ENCODE measurements around the gene MAGI2.
"Not testable (repeated sequence)": the region's sequence is repeated elsewhere in the genome, so short reads cannot be mapped to it uniquely, and the experiment has no call there.

Gene MAGI2

DNA sequence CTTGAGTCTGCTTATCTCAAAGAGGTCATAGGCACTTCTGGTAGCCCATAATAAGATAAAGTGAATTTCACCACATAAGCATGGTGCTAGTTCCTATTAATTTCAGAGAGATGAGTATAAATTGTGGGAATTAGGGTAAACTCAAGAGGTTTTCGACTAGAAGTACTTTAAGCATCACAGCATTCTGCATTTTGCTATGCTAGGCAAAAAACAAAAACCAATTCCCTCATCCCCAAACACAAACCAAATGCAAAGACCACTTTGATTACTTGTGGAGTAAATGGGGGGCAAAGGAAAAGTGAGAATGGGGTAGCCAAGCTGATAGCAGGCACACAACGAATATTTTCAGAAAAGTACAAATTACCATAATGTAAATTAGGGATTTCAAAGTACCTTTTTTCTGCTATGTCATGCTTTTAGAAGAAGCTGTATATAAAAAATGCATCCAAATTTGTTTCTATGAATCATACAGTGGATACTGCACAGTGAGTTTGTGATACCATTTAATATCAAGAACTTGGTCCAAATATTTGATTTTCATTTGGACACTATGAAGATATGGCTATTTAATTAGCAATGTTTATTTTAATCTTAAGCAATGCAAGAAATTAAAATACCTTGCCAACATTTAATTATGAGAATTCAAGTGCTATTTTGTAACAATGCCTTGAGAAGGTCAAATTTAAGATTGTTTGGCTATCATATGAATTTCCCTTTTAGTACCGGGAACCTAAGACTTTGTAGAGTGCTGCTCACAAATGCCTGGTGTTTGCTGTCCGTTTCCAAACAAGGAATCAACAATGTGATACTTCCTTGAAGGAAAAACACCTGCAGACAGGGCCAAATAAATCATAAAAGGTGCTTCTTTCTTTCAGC lies 1199.4 kb downstream of the MAGI2 start:
- H3K27ac ChIP-seq (ENCODE audit: low read depth, low read length), result no peak overlapping the region
- no peak overlapping the region for H3K9ac ChIP-seq (ENCODE audit: low read length)
- no peaks in the 10 kb centered on the region for H3K4me1 ChIP-seq (ENCODE audit: control insufficient read depth, insufficient read depth, low read length)
- H3K36me3 ChIP-seq (ENCODE audit: control insufficient read depth, insufficient read depth, low read length), result no peaks in the 10 kb centered on the region
- H3K9me3 ChIP-seq (ENCODE audit: control insufficient read depth, insufficient read depth, low read depth, low read length), result peaks cover under 1% of the 10 kb centered on the region; the same call in 1 of the 2 replicates
- H3K4me3 ChIP-seq (ENCODE audit: low read depth, low read length), result no peak overlapping the region
- no peaks in the 10 kb centered on the region for H3K27me3 ChIP-seq (ENCODE audit: control insufficient read depth, insufficient read depth, low read length)

DNA sequence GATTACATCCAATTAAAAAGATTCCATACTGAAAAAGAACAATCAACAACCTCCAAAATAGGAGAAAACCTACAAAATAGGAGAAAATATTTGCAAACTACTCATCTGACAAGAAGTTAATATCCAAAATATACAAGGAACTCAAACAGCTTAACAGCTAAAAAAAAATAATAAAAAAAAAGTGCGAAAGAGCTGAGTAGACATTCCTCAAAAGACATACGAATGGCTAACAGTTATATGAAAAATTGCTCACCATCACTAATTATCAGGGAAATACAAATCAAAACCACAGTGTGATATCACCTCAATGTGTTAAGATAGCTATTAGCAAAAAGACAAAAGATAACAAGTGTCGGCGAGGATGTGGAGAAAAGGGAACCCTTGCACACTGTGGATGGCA lies 1204.6 kb downstream of the MAGI2 start:
- H3K27me3 ChIP-seq (ENCODE audit: control insufficient read depth, insufficient read depth, low read length), result no peaks in the 10 kb centered on the region
- H3K9me3 ChIP-seq (ENCODE audit: control insufficient read depth, insufficient read depth, low read depth, low read length), result peaks cover 11% of the 10 kb centered on the region
- no peak overlapping the region for H3K9ac ChIP-seq (ENCODE audit: low read length)
- H3K4me3 ChIP-seq (ENCODE audit: low read depth, low read length), result no peak overlapping the region
- no peaks in the 10 kb centered on the region for H3K4me1 ChIP-seq (ENCODE audit: control insufficient read depth, insufficient read depth, low read length)
- no peaks in the 10 kb centered on the region for H3K36me3 ChIP-seq (ENCODE audit: control insufficient read depth, insufficient read depth, low read length)
- H3K27ac ChIP-seq (ENCODE audit: low read depth, low read length), result no peak overlapping the region

DNA sequence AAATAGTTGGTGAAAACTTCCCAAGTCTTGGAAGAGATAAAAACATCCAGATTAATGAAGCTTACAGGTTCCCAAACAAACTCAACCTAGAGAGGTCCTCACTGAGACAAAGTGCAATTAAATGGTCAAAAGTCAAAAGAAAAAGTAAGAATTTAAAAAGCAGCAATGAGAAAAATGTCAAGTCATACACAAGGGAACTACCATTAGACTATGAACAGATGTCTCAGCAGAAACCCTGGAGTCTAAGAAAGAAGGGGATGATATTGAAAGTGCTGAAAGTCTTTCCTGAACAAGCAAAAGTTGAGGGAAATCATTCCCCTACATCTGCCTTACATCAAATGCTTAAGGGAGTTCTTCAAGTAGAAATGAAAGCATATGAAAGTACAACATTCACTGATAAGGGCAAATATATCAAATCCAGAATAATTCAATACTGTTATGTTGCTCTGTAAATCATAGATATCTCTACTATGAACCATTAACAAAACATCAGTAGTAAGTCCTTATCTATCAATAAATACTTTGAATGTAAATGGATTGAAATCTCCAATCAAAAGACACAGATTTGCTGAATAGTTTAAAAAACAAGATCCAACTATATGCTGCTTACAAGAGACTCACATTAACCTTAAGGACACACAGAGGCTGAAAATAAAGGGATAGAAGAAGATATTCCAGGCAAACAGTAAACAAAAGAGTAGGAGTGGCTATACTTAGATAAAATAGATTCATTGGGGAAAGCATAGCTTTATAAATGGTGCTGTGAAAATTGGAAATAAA lies 1205.4 kb downstream of the MAGI2 start:
- H3K27me3 ChIP-seq (ENCODE audit: control insufficient read depth, insufficient read depth, low read length), result no peaks in the 10 kb centered on the region
- H3K4me1 ChIP-seq (ENCODE audit: control insufficient read depth, insufficient read depth, low read length), result no peaks in the 10 kb centered on the region
- H3K9me3 ChIP-seq (ENCODE audit: control insufficient read depth, insufficient read depth, low read depth, low read length), result peaks cover 11% of the 10 kb centered on the region
- no peaks in the 10 kb centered on the region for H3K36me3 ChIP-seq (ENCODE audit: control insufficient read depth, insufficient read depth, low read length)
- no peak overlapping the region for H3K9ac ChIP-seq (ENCODE audit: low read length)
- no peak overlapping the region for H3K4me3 ChIP-seq (ENCODE audit: low read depth, low read length)
- no peak overlapping the region for H3K27ac ChIP-seq (ENCODE audit: low read depth, low read length)

DNA sequence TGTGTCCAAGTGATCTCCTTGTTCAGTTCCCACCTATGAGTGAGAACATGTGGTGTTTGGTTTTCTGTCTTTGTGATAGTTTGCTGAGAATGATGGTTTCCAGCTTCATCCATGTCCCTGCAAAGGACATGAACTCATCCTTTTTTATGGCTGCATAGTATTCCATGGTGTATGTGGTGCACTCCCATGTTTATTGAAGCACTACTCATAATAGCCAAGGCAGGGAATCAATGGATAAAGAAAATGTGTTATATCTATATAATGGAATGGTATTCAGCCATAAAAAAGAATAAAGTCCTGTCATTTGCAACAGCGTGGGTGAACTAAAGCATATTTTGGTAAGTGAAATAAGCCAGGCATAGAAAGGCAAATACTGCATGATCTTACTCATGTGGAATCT lies 1213.3 kb downstream of the MAGI2 start:
- not testable (repeated sequence) for H3K9ac ChIP-seq (ENCODE audit: low read length); H3K9me3 ChIP-seq (ENCODE audit: control insufficient read depth, insufficient read depth, low read depth, low read length); H3K4me1 ChIP-seq (ENCODE audit: control insufficient read depth, insufficient read depth, low read length); H3K4me3 ChIP-seq (ENCODE audit: low read depth, low read length); H3K27ac ChIP-seq (ENCODE audit: low read depth, low read length); H3K27me3 ChIP-seq (ENCODE audit: control insufficient read depth, insufficient read depth, low read length); H3K36me3 ChIP-seq (ENCODE audit: control insufficient read depth, insufficient read depth, low read length)

DNA sequence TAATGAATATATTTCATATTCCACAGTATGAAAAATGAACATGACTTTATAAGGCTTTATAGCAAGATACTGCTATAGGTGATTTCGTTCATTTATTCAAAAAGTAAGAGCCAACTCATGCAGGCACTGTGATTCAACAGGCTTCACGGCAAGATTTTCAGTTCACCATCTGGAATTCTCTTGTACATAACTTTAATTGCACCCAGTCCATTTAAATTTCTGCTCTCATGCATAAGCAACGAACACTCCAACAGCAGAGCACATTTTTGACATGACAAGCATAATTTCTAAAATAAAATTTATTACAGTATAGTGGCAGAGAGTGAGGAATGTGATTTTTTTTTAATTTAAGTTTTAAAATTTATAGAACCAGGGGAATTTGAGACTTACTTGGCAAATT lies 1218.8 kb downstream of the MAGI2 start:
- no peak overlapping the region for H3K27ac ChIP-seq (ENCODE audit: low read depth, low read length)
- H3K4me3 ChIP-seq (ENCODE audit: low read depth, low read length), result no peak overlapping the region
- H3K9me3 ChIP-seq (ENCODE audit: control insufficient read depth, insufficient read depth, low read depth, low read length), result peaks cover 7% of the 10 kb centered on the region; the same call in 1 of the 2 replicates
- H3K36me3 ChIP-seq (ENCODE audit: control insufficient read depth, insufficient read depth, low read length), result no peaks in the 10 kb centered on the region
- H3K9ac ChIP-seq (ENCODE audit: low read length), result no peak overlapping the region
- H3K27me3 ChIP-seq (ENCODE audit: control insufficient read depth, insufficient read depth, low read length), result no peaks in the 10 kb centered on the region
- peaks cover 4% of the 10 kb centered on the region for H3K4me1 ChIP-seq (ENCODE audit: control insufficient read depth, insufficient read depth, low read length)

DNA sequence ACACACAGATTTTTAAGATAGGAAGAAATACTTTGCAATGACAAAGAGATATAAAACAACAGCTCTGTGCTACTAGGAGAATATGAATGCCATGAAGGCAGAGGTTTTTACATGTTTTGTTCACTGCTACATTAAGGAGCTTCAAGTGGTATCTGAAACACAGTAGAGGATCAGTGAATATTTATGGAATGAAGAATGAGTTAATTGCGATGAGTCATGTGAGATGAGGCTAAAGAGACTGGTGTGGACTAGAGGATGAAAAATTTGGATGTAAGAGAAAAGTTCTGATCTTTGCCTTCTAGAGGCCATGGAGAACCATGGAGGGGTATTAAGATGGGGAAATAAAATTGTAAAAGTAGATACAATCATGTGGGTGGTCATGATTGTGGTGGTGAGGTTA lies 1220.7 kb downstream of the MAGI2 start:
- no peak overlapping the region for H3K4me3 ChIP-seq (ENCODE audit: low read depth, low read length)
- no peak overlapping the region for H3K27ac ChIP-seq (ENCODE audit: low read depth, low read length)
- H3K4me1 ChIP-seq (ENCODE audit: control insufficient read depth, insufficient read depth, low read length), result peaks cover 4% of the 10 kb centered on the region
- H3K9ac ChIP-seq (ENCODE audit: low read length), result no peak overlapping the region
- H3K27me3 ChIP-seq (ENCODE audit: control insufficient read depth, insufficient read depth, low read length), result no peaks in the 10 kb centered on the region
- H3K9me3 ChIP-seq (ENCODE audit: control insufficient read depth, insufficient read depth, low read depth, low read length), result peaks cover 7% of the 10 kb centered on the region; the same call in 1 of the 2 replicates
- no peaks in the 10 kb centered on the region for H3K36me3 ChIP-seq (ENCODE audit: control insufficient read depth, insufficient read depth, low read length)

DNA sequence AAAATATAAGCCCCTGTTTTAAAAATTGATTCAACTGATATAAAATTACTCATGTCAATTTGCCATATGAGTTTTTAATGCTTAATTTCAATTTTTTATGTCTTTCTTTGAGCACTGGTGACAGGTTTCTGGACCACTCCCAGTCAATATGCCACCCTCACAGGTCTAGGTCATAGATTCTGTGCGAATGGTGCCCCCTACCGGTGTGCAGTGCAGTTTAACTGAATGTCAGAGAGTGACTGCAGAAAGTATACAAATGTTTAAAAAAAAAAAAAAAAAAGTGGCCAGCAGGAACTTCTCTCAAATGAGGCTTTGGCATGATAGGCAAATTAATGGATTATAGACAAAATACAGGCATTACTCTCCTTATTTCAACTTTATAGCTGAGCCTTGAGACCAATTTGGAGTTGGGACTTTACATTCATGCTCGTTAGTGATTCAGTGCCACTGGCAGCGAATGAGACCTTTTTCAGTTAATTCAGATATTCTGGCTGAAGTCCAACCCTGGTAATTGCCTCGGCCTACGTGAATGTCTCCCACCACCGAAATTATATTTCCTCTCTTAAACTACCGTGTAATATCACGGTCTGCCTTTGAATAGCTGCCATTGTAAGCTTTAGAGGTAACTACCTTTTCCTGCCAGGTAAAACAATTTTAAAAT lies 1227.3 kb downstream of the MAGI2 start:
- H3K4me3 ChIP-seq (ENCODE audit: low read depth, low read length), result no peak overlapping the region
- no peaks in the 10 kb centered on the region for H3K9me3 ChIP-seq (ENCODE audit: control insufficient read depth, insufficient read depth, low read depth, low read length)
- no peaks in the 10 kb centered on the region for H3K36me3 ChIP-seq (ENCODE audit: control insufficient read depth, insufficient read depth, low read length)
- H3K4me1 ChIP-seq (ENCODE audit: control insufficient read depth, insufficient read depth, low read length), result no peaks in the 10 kb centered on the region
- H3K27ac ChIP-seq (ENCODE audit: low read depth, low read length), result no peak overlapping the region
- H3K27me3 ChIP-seq (ENCODE audit: control insufficient read depth, insufficient read depth, low read length), result no peaks in the 10 kb centered on the region
- H3K9ac ChIP-seq (ENCODE audit: low read length), result no peak overlapping the region

DNA sequence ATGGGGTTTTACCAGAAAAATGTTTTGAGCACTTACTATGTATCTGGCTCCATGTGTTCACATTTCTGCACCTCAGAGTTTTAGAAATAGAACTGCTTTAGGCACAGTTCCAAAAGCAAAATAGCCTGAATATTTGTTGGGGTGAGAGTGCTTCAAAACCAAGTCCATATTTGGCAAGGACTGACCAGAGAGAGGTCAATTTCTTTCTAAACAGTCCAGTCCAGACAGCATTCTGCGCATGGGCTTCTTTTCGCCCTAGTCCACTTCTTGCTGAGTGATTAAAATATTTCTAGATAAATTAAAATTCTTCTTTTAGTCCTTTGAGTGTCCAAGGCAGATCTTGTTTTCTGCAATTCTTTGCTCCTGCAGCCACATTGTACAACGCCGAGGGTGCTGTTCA lies 1227.9 kb downstream of the MAGI2 start:
- Histone ChIP-seq H3K9ac (ENCODE audit: low read length) (no peak overlapping the region), H3K4me3 (ENCODE audit: low read depth, low read length) (no peak overlapping the region), H3K27ac (ENCODE audit: low read depth, low read length) (no peak overlapping the region), H3K27me3 (ENCODE audit: control insufficient read depth, insufficient read depth, low read length) (no peaks in the 10 kb centered on the region), H3K4me1 (ENCODE audit: control insufficient read depth, insufficient read depth, low read length) (no peaks in the 10 kb centered on the region), H3K36me3 (ENCODE audit: control insufficient read depth, insufficient read depth, low read length) (no peaks in the 10 kb centered on the region), H3K9me3 (ENCODE audit: control insufficient read depth, insufficient read depth, low read depth, low read length) (no peaks in the 10 kb centered on the region)

DNA sequence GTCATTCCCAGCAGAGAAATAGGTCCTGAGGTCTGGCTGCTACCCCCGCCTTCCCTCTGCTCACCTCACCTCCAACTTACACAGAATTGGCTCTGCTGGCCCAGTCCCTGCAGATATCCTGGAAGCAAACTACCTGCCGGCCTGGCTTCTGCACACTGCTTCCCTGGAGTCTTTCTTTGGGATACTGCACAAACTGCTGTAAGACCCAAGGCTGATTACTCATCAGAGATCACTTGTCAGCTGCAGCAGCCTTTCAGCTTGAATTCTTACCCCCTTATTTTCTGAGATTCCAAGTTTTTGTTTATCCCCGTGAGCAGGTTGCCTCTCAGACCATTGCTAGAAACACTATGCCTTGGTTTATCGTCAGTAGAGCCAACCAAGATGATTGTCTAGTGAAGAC lies 1228.5 kb downstream of the MAGI2 start:
- Histone ChIP-seq H3K9me3 (ENCODE audit: control insufficient read depth, insufficient read depth, low read depth, low read length) (no peaks in the 10 kb centered on the region), H3K27ac (ENCODE audit: low read depth, low read length) (no peak overlapping the region), H3K27me3 (ENCODE audit: control insufficient read depth, insufficient read depth, low read length) (no peaks in the 10 kb centered on the region), H3K4me1 (ENCODE audit: control insufficient read depth, insufficient read depth, low read length) (no peaks in the 10 kb centered on the region), H3K36me3 (ENCODE audit: control insufficient read depth, insufficient read depth, low read length) (no peaks in the 10 kb centered on the region), H3K9ac (ENCODE audit: low read length) (no peak overlapping the region), H3K4me3 (ENCODE audit: low read depth, low read length) (no peak overlapping the region)

DNA sequence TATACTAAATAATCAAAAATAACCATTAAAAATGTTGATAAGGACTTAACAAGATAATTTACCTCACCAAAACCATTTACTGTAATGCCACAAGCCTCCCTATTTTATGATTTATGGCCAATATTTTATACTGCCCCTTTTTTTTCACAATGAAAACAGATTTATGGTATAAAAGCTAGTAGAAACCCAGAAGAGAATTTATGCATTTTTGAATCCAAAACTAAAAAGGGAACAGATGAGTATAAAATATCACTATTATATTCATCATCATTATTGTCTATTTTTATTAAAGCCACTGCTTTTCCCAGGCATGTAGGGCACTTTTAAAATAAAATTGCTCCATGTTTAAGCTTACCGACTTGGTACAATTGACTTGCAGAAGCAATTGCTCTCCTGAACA lies 1229.9 kb downstream of the MAGI2 start:
- H3K4me3 ChIP-seq (ENCODE audit: low read depth, low read length), result no peak overlapping the region
- no peaks in the 10 kb centered on the region for H3K36me3 ChIP-seq (ENCODE audit: control insufficient read depth, insufficient read depth, low read length)
- H3K9me3 ChIP-seq (ENCODE audit: control insufficient read depth, insufficient read depth, low read depth, low read length), result no peaks in the 10 kb centered on the region
- H3K27ac ChIP-seq (ENCODE audit: low read depth, low read length), result no peak overlapping the region
- H3K9ac ChIP-seq (ENCODE audit: low read length), result no peak overlapping the region
- no peaks in the 10 kb centered on the region for H3K4me1 ChIP-seq (ENCODE audit: control insufficient read depth, insufficient read depth, low read length)
- H3K27me3 ChIP-seq (ENCODE audit: control insufficient read depth, insufficient read depth, low read length), result no peaks in the 10 kb centered on the region

All from HUES6 (cell line).